Lower lobe of right lung (tissue), 2 donors: ENCODE measurements around the gene XPO6. TPM values are rescaled to one million over a fixed set of nuclear protein-coding genes. Genes with fewer than 3 reads are reported as not detected.
A peak's percentile ranks its signal among the peaks of the same experiment; 100 is the strongest.

Experiments
- ATAC-seq, 2 donors: fragments of 200-7000 bp; cut with Tn5 transposase; one replicate each; pipeline ENCODE4 v1.9.1; 2020 to 2022; ENCODE audit warnings: mild to moderate bottlenecking in 2 of 2, moderate library complexity in 2 of 2
- DNase-seq: peaks from one replicate; pipeline ENCODE4 v3.0.0-alpha.2; 2020
- H3K27ac ChIP-seq: fragments of 200-600 bp; one replicate; pipeline ENCODE4 v1.8.0; 2022
- H3K27me3 ChIP-seq: fragments of 200-600 bp; one replicate; pipeline ENCODE4 v1.8.0; 2022; ENCODE audit warnings: low read depth
- H3K36me3 ChIP-seq: fragments of 200-600 bp; one replicate; pipeline ENCODE4 v1.8.0; 2022; ENCODE audit warnings: mild to moderate bottlenecking
- H3K4me1 ChIP-seq: fragments of 200-600 bp; one replicate; pipeline ENCODE4 v1.8.0; 2022
- H3K4me3 ChIP-seq: fragments of 200-600 bp; one replicate; pipeline ENCODE4 v1.8.0; 2022; ENCODE audit warnings: mild to moderate bottlenecking
- H3K9me3 ChIP-seq: fragments of 200-600 bp; one replicate; pipeline ENCODE4 v1.8.0; 2022
- CTCF ChIP-seq: fragments of 200-600 bp; IDR thresholded peaks from one replicate; pipeline ENCODE4 v1.8.0; 2022; ENCODE audit warnings: antibody characterized with exemption, mild to moderate bottlenecking
- intact Hi-C: fragments of 100-400 bp; cut with DNase I; formaldehyde crosslinking; loops from one replicate; pipeline ENCODE4 v1.11.0; 2022
- total RNA-seq: library from RNA; stranded (reverse); fragmentation: NEBNext Ultra II Directional; extraction: Animal tissue kit (Norgen Biotek cat#: 25700); gene quantifications from one replicate; pipeline ENCODE4 v1.2.1, GENCODE V29; 2021
- donor health status: DM: no; HTN: yes; CAD: no; lungs with severe emphysema.

The XPO6 gene
- total RNA-seq, 1 donor from 2014 or later, result 106 TPM

GRCh38 chr16:28187595-28188004 lies 24.2 kb downstream of the XPO6 start:
- ATAC-seq (peak; percentile 23 to 55), DNase-seq (no peak)
- H3K4me1 ChIP-seq, result peaks cover 64% of the 10 kb centered on the region
- no peak overlapping the region for H3K4me3 ChIP-seq
- intact Hi-C loops, result no loop called here
- no peaks in the 10 kb centered on the region for H3K9me3 ChIP-seq
- no peaks in the 10 kb centered on the region for H3K27me3 ChIP-seq
- H3K36me3 ChIP-seq, result no peaks in the 10 kb centered on the region
- no peak for TF ChIP-seq CTCF
- H3K27ac ChIP-seq, result peak overlapping the region; percentile 53

GRCh38 chr16:28186752-28187151 lies 25.0 kb downstream of the XPO6 start:
- TF ChIP-seq CTCF, result no peak
- H3K4me3 ChIP-seq, result no peak overlapping the region
- peak overlapping the region; percentile 53 for H3K27ac ChIP-seq
- H3K36me3 ChIP-seq, result no peaks in the 10 kb centered on the region
- intact Hi-C loops, result no loop called here
- peaks cover 69% of the 10 kb centered on the region for H3K4me1 ChIP-seq
- no peaks in the 10 kb centered on the region for H3K9me3 ChIP-seq
- ATAC-seq, result no peak
- DNase-seq, result no peak
- H3K27me3 ChIP-seq, result no peaks in the 10 kb centered on the region

DNA sequence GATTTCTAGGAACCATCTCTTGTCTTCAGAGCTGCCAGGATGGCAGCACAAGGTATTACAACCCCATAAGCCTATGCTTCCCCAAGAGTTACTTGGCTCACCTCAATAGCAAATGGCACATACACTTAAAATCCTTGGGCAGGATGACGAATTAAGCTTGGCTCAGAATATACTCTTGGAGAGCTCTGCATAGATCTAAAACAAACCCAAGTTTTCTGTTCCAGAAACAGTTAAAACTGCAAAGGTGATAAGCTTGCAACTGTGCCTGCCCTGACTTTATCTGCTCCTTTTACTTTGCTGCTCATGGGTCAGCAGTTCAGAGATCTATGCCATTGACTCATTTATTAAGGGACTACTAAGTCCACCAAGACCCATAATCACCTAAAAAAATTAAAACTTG lies 26.1 kb downstream of the XPO6 start:
- TF ChIP-seq CTCF, result no peak
- DNase-seq (no peak), ATAC-seq (no peak)
- no peaks in the 10 kb centered on the region for H3K27me3 ChIP-seq
- no peak overlapping the region for H3K27ac ChIP-seq
- H3K36me3 ChIP-seq, result no peaks in the 10 kb centered on the region
- peaks cover 69% of the 10 kb centered on the region for H3K4me1 ChIP-seq
- no peaks in the 10 kb centered on the region for H3K9me3 ChIP-seq
- intact Hi-C loops, result no loop called here
- no peak overlapping the region for H3K4me3 ChIP-seq

DNA sequence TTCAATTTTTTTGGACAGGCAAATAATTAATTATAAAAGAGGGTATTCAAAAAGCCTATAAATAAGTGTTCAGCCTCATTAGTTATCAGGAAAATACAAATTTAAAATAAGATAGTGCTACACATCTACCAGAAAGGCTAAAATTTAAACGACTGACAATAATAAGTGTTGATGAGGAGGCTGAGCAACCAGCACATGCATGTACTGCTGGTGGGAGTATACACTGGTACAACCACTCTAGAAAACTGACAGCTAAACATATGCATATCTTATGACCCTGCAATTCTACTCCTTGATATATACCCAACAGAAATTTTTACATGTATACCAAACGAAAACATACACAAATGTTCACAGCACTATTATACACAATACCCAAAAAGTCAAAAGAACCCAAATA lies 27.1 kb downstream of the XPO6 start:
- no peak overlapping the region for H3K4me3 ChIP-seq
- ATAC-seq (no peak), DNase-seq (no peak)
- H3K9me3 ChIP-seq, result no peaks in the 10 kb centered on the region
- no peaks in the 10 kb centered on the region for H3K27me3 ChIP-seq
- no peak overlapping the region for H3K27ac ChIP-seq
- TF ChIP-seq CTCF, result no peak
- intact Hi-C loops, result no loop called here
- H3K36me3 ChIP-seq, result no peaks in the 10 kb centered on the region
- peaks cover 71% of the 10 kb centered on the region for H3K4me1 ChIP-seq

DNA sequence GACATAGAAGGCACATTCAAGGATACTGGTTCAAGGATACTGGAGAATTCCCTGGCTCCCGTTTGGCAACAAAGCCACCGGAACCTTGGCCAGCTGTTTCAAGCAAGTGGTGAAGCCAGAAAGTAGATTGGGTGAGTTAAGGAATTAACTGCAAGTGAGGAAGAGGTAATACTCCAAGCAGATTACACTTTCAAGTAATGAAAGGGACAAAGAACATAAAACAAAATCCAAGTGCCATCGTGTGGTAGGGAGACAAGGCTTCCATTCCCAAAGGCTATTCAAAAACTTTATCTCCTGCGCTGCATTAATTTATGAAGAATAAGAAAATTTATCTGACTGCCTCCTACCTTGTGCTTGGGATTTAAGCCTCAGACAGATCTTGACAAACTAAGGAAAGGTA lies 27.8 kb downstream of the XPO6 start:
- intact Hi-C loops, result no loop called here
- no peak for ATAC-seq
- Histone ChIP-seq H3K36me3 (no peaks in the 10 kb centered on the region), H3K4me3 (no peak overlapping the region), H3K4me1 (peaks cover 69% of the 10 kb centered on the region), H3K9me3 (no peaks in the 10 kb centered on the region), H3K27ac (no peak overlapping the region), H3K27me3 (no peaks in the 10 kb centered on the region)
- no peak for DNase-seq
- no peak for TF ChIP-seq CTCF

DNA sequence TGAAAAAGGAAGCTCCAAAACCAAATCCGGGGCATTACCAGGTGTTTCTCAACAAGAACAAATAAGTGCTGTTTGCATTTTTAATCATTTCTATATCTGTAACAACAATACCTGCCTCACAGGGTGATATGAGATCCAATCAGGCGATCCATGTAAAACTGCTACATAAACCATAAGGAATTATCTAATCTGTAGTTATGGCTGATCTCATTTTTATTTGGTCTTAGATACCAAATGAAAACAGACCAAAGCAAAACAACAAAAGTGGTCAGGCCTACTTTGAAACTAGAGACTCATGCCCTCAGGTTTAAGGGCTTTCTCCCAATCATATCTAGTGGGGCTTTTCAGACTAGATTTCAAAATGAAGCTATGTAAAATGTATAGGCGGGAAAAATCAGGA lies 28.3 kb downstream of the XPO6 start:
- no peaks in the 10 kb centered on the region for H3K9me3 ChIP-seq
- DNase-seq, result no peak
- no peaks in the 10 kb centered on the region for H3K36me3 ChIP-seq
- H3K27me3 ChIP-seq, result no peaks in the 10 kb centered on the region
- peaks cover 65% of the 10 kb centered on the region for H3K4me1 ChIP-seq
- ATAC-seq, result no peak
- TF ChIP-seq CTCF, result no peak
- intact Hi-C loops, result no loop called here
- no peak overlapping the region for H3K4me3 ChIP-seq
- no peak overlapping the region for H3K27ac ChIP-seq
